ENCODE results near the gene YPEL2.

The YPEL2 gene

GRCh38 chr17:59436900-59437299 is 105.4 kb downstream of the YPEL2 start:
- no peak for DNase-seq

- DNase-seq = peak; percentile 96
Observed at GRCh38 chr17:59437791-59438281, 106.4 kb downstream of the YPEL2 start.

DNA sequence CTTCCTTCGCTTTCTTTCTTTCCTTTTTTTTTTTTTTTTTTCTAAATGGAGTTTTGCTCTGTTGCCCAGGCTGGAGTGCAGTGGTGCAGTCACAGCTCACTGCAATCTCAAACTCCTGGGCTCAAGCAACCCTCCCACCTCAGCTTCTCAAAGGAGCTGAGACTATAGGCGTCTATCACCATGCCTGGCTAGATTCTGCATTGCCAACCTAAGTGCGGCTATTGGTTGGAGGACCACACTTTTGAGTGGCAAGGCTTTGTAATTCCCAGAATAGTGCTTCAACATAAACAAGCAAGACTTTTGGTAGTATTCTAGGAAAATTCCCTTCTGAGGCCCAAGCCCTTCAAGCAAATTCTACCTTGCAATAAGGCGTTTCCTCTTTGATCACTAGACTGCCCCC is 107.8 kb downstream of the YPEL2 start:
- DNase-seq = peak; percentile 23

GRCh38 chr17:59439741-59440211 is 108.3 kb downstream of the YPEL2 start:
- DNase-seq = no peak

DNA sequence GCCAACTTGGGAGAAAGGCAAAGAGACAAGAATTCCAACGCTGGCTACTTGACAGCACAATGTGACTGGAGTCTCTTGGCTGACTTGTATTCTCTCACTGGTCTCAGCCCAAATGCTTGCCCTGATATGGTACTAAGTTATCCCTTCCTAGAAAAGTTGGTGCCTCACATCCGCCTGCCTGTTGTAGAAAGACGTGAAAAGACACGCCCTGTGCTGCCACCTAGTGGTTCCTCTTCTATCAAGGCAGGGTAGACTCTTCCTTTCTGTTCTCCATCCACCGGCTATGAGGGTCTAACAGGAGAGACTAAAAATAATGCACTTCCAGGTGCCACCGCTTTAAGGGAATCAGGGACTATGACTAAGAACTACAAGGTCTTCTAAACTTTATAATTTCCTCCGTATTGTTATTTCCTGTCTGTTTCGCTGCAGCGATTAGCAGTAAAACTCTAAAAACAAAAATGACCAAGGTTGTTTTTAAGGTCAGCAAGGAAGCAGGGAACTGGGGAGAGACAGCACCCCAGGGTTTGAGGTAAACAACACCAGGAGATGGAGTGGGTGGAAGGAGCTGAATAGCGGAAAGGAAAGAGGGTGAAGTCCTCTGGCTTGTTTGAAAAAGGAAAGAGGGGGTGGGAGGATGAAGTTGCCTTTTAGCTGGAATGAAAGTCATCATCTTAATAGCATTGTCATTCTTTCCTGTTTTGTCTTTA is 109.5 kb downstream of the YPEL2 start:
- DNase-seq = peak; percentile 97

DNA sequence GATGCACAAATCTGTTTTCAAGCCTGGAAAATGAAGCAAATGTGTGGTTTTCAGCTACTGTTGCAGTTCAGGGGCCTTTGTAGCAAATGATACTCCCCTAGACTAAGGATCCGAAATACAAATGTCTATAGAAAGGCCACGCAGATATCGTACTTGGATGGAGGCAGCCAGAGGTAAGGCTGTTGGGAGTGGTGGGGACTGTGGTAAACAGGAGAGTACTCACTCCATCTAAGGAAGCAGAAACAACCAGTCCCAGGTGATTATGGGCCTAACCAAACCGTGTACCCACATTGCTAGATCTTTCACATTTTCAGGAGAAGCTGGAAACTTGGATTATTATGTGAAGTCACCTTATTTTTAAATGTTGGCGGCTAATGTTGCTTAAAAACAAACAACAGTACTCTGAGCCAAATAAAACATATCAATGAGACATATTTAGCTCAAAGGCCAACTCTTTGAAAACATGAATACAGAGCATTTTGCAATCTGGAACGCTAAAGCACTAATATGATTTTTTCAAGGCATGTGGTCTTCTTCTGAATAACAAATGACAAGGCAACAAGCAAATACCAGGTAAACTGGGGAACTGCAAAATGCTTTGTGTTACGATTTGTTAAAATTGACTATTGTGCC is 110.1 kb downstream of the YPEL2 start:
- DNase-seq = no peak

GRCh38 chr17:59443106-59443505 is 111.7 kb downstream of the YPEL2 start:
- DNase-seq = no peak

All from NCI-H82 (cell line).